H1 (cell line): Measurements from ENCODE around the gene PTPRR. TPM values are rescaled to one million over a fixed set of nuclear protein-coding genes. Genes with fewer than 3 reads are reported as not detected.

Experiments used
- CTCF ChIA-PET: fragments of 300-600 bp; sonication (Branson Sonifier 250); formaldehyde crosslinking; loops from one replicate; lab custom pipeline; 2021; ENCODE audit not compliant: partially characterized antibody; lab: Charles Lee
- POLR2A ChIA-PET: fragments of 300-600 bp; sonication (Branson Sonifier 250); formaldehyde crosslinking; loops from one replicate; lab custom pipeline; 2021; ENCODE audit warnings: inconsistent platforms; ENCODE audit not compliant: partially characterized antibody; lab: Charles Lee
- DNase-seq, 2 experiments: peaks; one replicate each; pipeline versions ENCODE4 v3.0.0 to v3.0.0-alpha.2; 2010 to 2022; ENCODE audit warnings: low spot score in 2 of 2, low read depth in 1 of 2, mixed read lengths in 1 of 2
- FAIRE-seq: peaks from 2 replicates; lab custom pipeline; 2011; peaks lifted over from hg19 to GRCh38; lab: Jason Lieb, UNC
- H2AFZ ChIP-seq: 2 replicates; pipeline ENCODE4 v1.8.1; 2012; ENCODE audit warnings: low read length, inconsistent platforms
- H2AK5ac ChIP-seq: 2 replicates; pipeline ENCODE4 v1.6.1; 2013; ENCODE audit warnings: low read depth, low read length
- H2BK120ac ChIP-seq: replicated peaks from 2 replicates; pipeline ENCODE3; 2013; ENCODE audit warnings: low read depth, low read length, inconsistent platforms
- H2BK12ac ChIP-seq: 2 replicates; pipeline ENCODE4 v1.6.1; 2013; ENCODE audit warnings: low read depth, low read length
- H2BK15ac ChIP-seq: 2 replicates; pipeline ENCODE4 v1.6.1; 2013; ENCODE audit warnings: low read length
- H2BK20ac ChIP-seq: 2 replicates; pipeline ENCODE4 v1.6.1; 2013; ENCODE audit warnings: low read length
- H2BK5ac ChIP-seq: 2 replicates; pipeline ENCODE4 v1.6.1; 2013; ENCODE audit warnings: low read depth, low read length
- H3K14ac ChIP-seq: 2 replicates; pipeline ENCODE4 v1.6.1; 2013; ENCODE audit warnings: inconsistent platforms; ENCODE audit not compliant: insufficient read length
- H3K18ac ChIP-seq: 2 replicates; pipeline ENCODE4 v1.6.1; 2013; ENCODE audit warnings: low read length; ENCODE audit errors: extremely low read depth
- H3K23ac ChIP-seq: 2 replicates; pipeline ENCODE4 v1.6.1; 2013; ENCODE audit warnings: inconsistent platforms; ENCODE audit not compliant: insufficient read length
- H3K23me2 ChIP-seq: 2 replicates; pipeline ENCODE4 v1.6.1; 2013; ENCODE audit warnings: low read depth, low read length
- H3K27ac ChIP-seq: 2 replicates; pipeline ENCODE4 v1.6.1; 2011; ENCODE audit warnings: low read depth, low read length, inconsistent platforms
- H3K27me3 ChIP-seq, 4 experiments: replicated peaks in 1 of 4; 1 replicate in 1 of 4; 2 replicates in 3 of 4; pipeline versions ENCODE4 v1.6.1 to v1.8.1; 2011 to 2013; ENCODE audit warnings: low read length in 3 of 4, mild to moderate bottlenecking in 3 of 4, inconsistent platforms in 2 of 4, mixed read lengths in 2 of 4, moderate library complexity in 1 of 4; ENCODE audit not compliant: control insufficient read depth in 3 of 4, insufficient read depth in 3 of 4; ENCODE audit errors: extremely low read depth in 1 of 4
- H3K36me3 ChIP-seq, 4 experiments: 2 replicates each; pipeline versions ENCODE4 v1.6.1 to v1.8.1; 2011 to 2013; ENCODE audit warnings: mild to moderate bottlenecking in 4 of 4, low read length in 3 of 4, moderate library complexity in 2 of 4, control low read depth in 1 of 4, inconsistent platforms in 1 of 4; ENCODE audit not compliant: insufficient read depth in 4 of 4, control insufficient read depth in 2 of 4
- H3K4ac ChIP-seq: replicated peaks from 2 replicates; pipeline ENCODE3; 2013; ENCODE audit warnings: low read length, low read depth, mixed read lengths, inconsistent platforms; ENCODE audit not compliant: insufficient read length
- H3K4me1 ChIP-seq, 4 experiments: replicated peaks in 1 of 4; 1 replicate in 1 of 4; 2 replicates in 3 of 4; pipeline versions ENCODE4 v1.6.1 to v1.8.1; 2011 to 2013; ENCODE audit warnings: low read length in 3 of 4, inconsistent platforms in 2 of 4, mixed read lengths in 1 of 4; ENCODE audit not compliant: insufficient read depth in 4 of 4, control insufficient read depth in 3 of 4
- H3K4me2 ChIP-seq, 2 experiments: 2 replicates each; pipeline versions ENCODE4 v1.6.1 to v1.8.1; 2011 to 2013; ENCODE audit warnings: low read depth in 2 of 2, low read length in 2 of 2, control low read depth in 1 of 2, inconsistent platforms in 1 of 2, mild to moderate bottlenecking in 1 of 2; ENCODE audit not compliant: insufficient read depth in 1 of 2
- H3K4me3 ChIP-seq, 4 experiments: fragments of 200-600, 300-600 bp in 1 of 4; sonication (generic), shearing (Covaris generic), sonication (Bioruptor Twin) in 1 of 4; 2 replicates each; pipeline versions ENCODE4 v1.5.1 to v1.8.1; 2011 to 2016; ENCODE audit warnings: low read length in 4 of 4, low read depth in 3 of 4, control low read depth in 2 of 4, inconsistent platforms in 2 of 4, mild to moderate bottlenecking in 2 of 4, mixed read lengths in 1 of 4, moderate library complexity in 1 of 4; ENCODE audit not compliant: insufficient read depth in 2 of 4; ENCODE audit errors: extremely low read depth in 1 of 4
- H3K56ac ChIP-seq: replicated peaks from 2 replicates; pipeline ENCODE3; 2013; ENCODE audit warnings: low read depth, mild to moderate bottlenecking, mixed read lengths, low read length, inconsistent platforms; ENCODE audit not compliant: insufficient read length
- H3K79me1 ChIP-seq: 2 replicates; pipeline ENCODE4 v1.6.1; 2013; ENCODE audit warnings: low read depth, low read length, control low read depth
- H3K79me2 ChIP-seq, 2 experiments: 2 replicates each; pipeline versions ENCODE4 v1.6.1 to v1.8.1; 2012 to 2013; ENCODE audit warnings: low read length in 2 of 2, mild to moderate bottlenecking in 2 of 2, inconsistent platforms in 1 of 2; ENCODE audit not compliant: insufficient read depth in 2 of 2, control insufficient read depth in 1 of 2
- H3K9ac ChIP-seq, 4 experiments: replicated peaks in 1 of 4; 1 replicate in 1 of 4; 2 replicates in 3 of 4; pipeline versions ENCODE4 v1.6.1 to v1.8.1; 2011 to 2013; ENCODE audit warnings: low read depth in 3 of 4, low read length in 3 of 4, control low read depth in 2 of 4, mild to moderate bottlenecking in 2 of 4, moderate library complexity in 2 of 4, inconsistent platforms in 1 of 4; ENCODE audit errors: extremely low read depth in 1 of 4
- H3K9me3 ChIP-seq, 2 experiments: 2 replicates each; pipeline versions ENCODE4 v1.6.1 to v1.8.1; 2012 to 2013; ENCODE audit warnings: mild to moderate bottlenecking in 2 of 2, moderate library complexity in 2 of 2, control low read depth in 1 of 2, inconsistent platforms in 1 of 2, low read depth in 1 of 2, low read length in 1 of 2, mixed read lengths in 1 of 2; ENCODE audit not compliant: insufficient read depth in 2 of 2
- H4K20me1 ChIP-seq, 2 experiments: replicated peaks in 1 of 2; 2 replicates each; pipeline versions ENCODE3 to v1.8.1; 2011 to 2013; ENCODE audit warnings: inconsistent platforms in 2 of 2, low read length in 2 of 2, mild to moderate bottlenecking in 1 of 2; ENCODE audit not compliant: insufficient read depth in 2 of 2, control insufficient read depth in 1 of 2
- H4K5ac ChIP-seq: 2 replicates; pipeline ENCODE4 v1.6.1; 2013; ENCODE audit warnings: low read length, low read depth, mixed read lengths, inconsistent platforms; ENCODE audit not compliant: insufficient read length
- H4K8ac ChIP-seq: 2 replicates; pipeline ENCODE4 v1.8.0; 2013; ENCODE audit warnings: mild to moderate bottlenecking, moderate library complexity, low read length, inconsistent platforms; ENCODE audit not compliant: insufficient read depth; ENCODE audit errors: extremely low read depth
- H4K91ac ChIP-seq: replicated peaks from 2 replicates; pipeline ENCODE3; 2013; ENCODE audit warnings: low read length, mixed read lengths, inconsistent platforms; ENCODE audit not compliant: insufficient read length
- ASH2L ChIP-seq: fragments of 200-600, 300-600 bp; sonication (generic); IDR thresholded peaks from one replicate; pipeline ENCODE4 v1.7.1; 2017; ENCODE audit warnings: low read length
- BACH1 ChIP-seq: IDR thresholded peaks from 2 replicates; pipeline ENCODE4 v1.6.1; 2012; ENCODE audit warnings: low read length, improper control_type of control experiment
- BRCA1 ChIP-seq: IDR thresholded peaks from 2 replicates; pipeline ENCODE4 v1.6.1; 2012; ENCODE audit warnings: low read depth, low read length, improper control_type of control experiment
- CEBPB ChIP-seq: IDR thresholded peaks from 2 replicates; pipeline ENCODE4 v1.6.1; 2012; ENCODE audit warnings: low read depth, low read length
- CHD1 ChIP-seq: IDR thresholded peaks from 2 replicates; pipeline ENCODE4 v1.6.1; 2012; ENCODE audit warnings: low read depth, low read length, improper control_type of control experiment
- GABPA ChIP-seq: IDR thresholded peaks from 2 replicates; pipeline ENCODE4 v1.6.1; 2011; ENCODE audit warnings: mild to moderate bottlenecking, low read length, moderate library complexity, borderline replicate concordance; ENCODE audit not compliant: insufficient read depth
- GTF2F1 ChIP-seq: IDR thresholded peaks from 2 replicates; pipeline ENCODE4 v1.6.1; 2012; ENCODE audit warnings: low read depth, low read length, improper control_type of control experiment, borderline replicate concordance
- KDM5A ChIP-seq: fragments of 200-600 bp; IDR thresholded peaks from 2 replicates; pipeline ENCODE4 v1.7.1; 2012; ENCODE audit warnings: mild to moderate bottlenecking, low read length, inconsistent platforms, mixed read lengths
- NRF1 ChIP-seq: IDR thresholded peaks from 2 replicates; pipeline ENCODE4 v1.6.1; 2011; ENCODE audit warnings: mild to moderate bottlenecking, low read depth, low read length, improper control_type of control experiment
- RAD21 ChIP-seq, 2 experiments: IDR thresholded peaks in 1 of 2; conservative IDR thresholded peaks in 1 of 2; 2 replicates each; pipeline ENCODE4 v1.6.1; 2011; ENCODE audit warnings: low read depth in 2 of 2, low read length in 2 of 2, improper control_type of control experiment in 1 of 2, inconsistent platforms in 1 of 2, mild to moderate bottlenecking in 1 of 2, moderate library complexity in 1 of 2
- RBBP5 ChIP-seq: IDR thresholded peaks from 2 replicates; pipeline ENCODE4 v1.7.1; 2012; ENCODE audit warnings: low read depth, mild to moderate bottlenecking, inconsistent platforms, low read length, moderate library complexity, borderline replicate concordance
- SIX5 ChIP-seq: IDR thresholded peaks from 2 replicates; pipeline ENCODE4 v1.6.1; 2011; ENCODE audit warnings: mild to moderate bottlenecking, low read depth, low read length
- TAF1 ChIP-seq: IDR thresholded peaks from 2 replicates; pipeline ENCODE4 v1.6.1; 2011; ENCODE audit warnings: mild to moderate bottlenecking, low read depth, low read length
- ZNF274 ChIP-seq: IDR thresholded peaks from 2 replicates; pipeline ENCODE4 v1.7.0; 2012; ENCODE audit warnings: low read length, borderline replicate concordance; ENCODE audit errors: extremely low read depth
- WGBS, 2 experiments: shearing (Covaris generic) in 1 of 2; methylation state at CpG; one replicate each; pipeline versions ENCODE4 v1.1.6 to v1.1.7; 2013 to 2015; ENCODE audit warnings: low lambda C conversion rate in 2 of 2, mixed read lengths in 2 of 2, inconsistent platforms in 1 of 2, low coverage in 1 of 2, missing lambda C conversion rate in 1 of 2; ENCODE audit not compliant: insufficient replicate concordance in 2 of 2, insufficient coverage in 1 of 2, insufficient read length in 1 of 2; ENCODE audit errors: extremely low coverage in 1 of 2, missing lambda C conversion rate in 1 of 2; 5-methylcytosine and 5-hydroxymethylcytosine counted together
- polyA plus RNA-seq, 7 experiments: library from polyadenylated mRNA; depleted of rRNA in 3 of 7; stranded (reverse) in 5 of 7; unstranded in 2 of 7; fragments of >200 nt in 5 of 7; fragments of 200-250 nt in 2 of 7; gene quantifications; 1 replicate in 5 of 7; 2 replicates in 1 of 7; 4 replicates in 1 of 7; pipeline versions ENCODE4 v1.2.1 to v1.2.3, GENCODE V29; 2011 to 2013; ENCODE audit warnings: missing spikeins in 2 of 7, mixed read lengths in 2 of 7
- total RNA-seq: library from RNA; stranded (reverse); fragmentation: NEBNext Ultra II Directional; extraction: Animal tissue kit (Norgen Biotek cat#: 25700); gene quantifications from 2 replicates; pipeline ENCODE4 v1.2.1, GENCODE V29; 2021
- TF ChIP-seq, protein P1 (sequence below): IDR thresholded peaks from 2 replicates; pipeline ENCODE4 v1.6.1; 2011; ENCODE audit warnings: low read length, improper control_type of control experiment

Gene PTPRR
- total and polyA plus RNA-seq, 2 of the 8 experiments (the other 6 are each of a cell fraction or from before 2014, with no cell fraction given), result 0.07 to 0.35 TPM

DNA sequence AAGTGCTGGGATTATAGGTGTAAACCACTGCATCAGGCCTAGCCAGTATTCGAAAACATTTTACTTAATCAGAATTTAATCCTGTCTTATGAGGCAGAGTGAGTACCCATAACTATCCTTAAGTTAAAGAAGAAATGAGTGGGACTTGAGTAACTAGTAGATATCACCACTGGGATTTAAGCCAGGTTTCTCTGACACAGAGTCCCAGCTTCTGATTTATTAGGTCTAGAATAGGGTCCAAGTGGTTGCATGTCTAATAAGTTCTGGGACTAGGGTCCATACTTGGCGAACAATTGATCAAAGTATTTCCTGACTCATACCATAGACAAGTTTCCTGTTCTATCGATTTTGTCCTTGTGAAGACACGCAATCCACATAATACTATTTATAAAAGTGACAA is 302.2 kb downstream of the PTPRR start:
- no peaks in the 10 kb centered on the region for H3K27me3 ChIP-seq
- no peak overlapping the region for H2BK15ac ChIP-seq
- no peak overlapping the region for H2AFZ ChIP-seq
- H3K9me3 ChIP-seq, result no peaks in the 10 kb centered on the region
- H3K9ac ChIP-seq, result no peak overlapping the region
- no peak overlapping the region for H2AK5ac ChIP-seq
- H2BK5ac ChIP-seq, result no peak overlapping the region
- H3K36me3 ChIP-seq, result no peaks in the 10 kb centered on the region
- H4K8ac ChIP-seq, result no peak overlapping the region
- no peaks in the 10 kb centered on the region for H4K20me1 ChIP-seq
- ChIA-PET CTCF (no interaction called here), POLR2A (no interaction called here)
- H2BK20ac ChIP-seq, result no peak overlapping the region
- no peak overlapping the region for H3K18ac ChIP-seq
- no peak overlapping the region for H2BK120ac ChIP-seq
- H3K23ac ChIP-seq, result no peak overlapping the region
- H3K4me1 ChIP-seq, result no peaks in the 10 kb centered on the region; a peak in 1 of 7 replicates
- DNase-seq (no peak), FAIRE-seq (no peak)
- no peak overlapping the region for H3K27ac ChIP-seq
- H3K4me2 ChIP-seq, result no peak overlapping the region
- H3K4me3 ChIP-seq, result no peak overlapping the region
- no peak overlapping the region for H3K14ac ChIP-seq
- 90% methylated on average over 4 of the region's 4 CpGs; no CpG with 5 or more reads in 1 of the 2 experiments for WGBS, 2 experiments
- H3K79me1 ChIP-seq, result no peaks in the 10 kb centered on the region
- no peaks in the 10 kb centered on the region for H3K79me2 ChIP-seq
- H3K56ac ChIP-seq, result no peak overlapping the region
- no peak overlapping the region for H4K5ac ChIP-seq
- H4K91ac ChIP-seq, result no peak overlapping the region
- no peak overlapping the region for H3K4ac ChIP-seq
- no peaks in the 10 kb centered on the region; the same call in 1 of the 2 replicates for H3K23me2 ChIP-seq
- H2BK12ac ChIP-seq, result no peak overlapping the region
- TF ChIP-seq BACH1, result no peak
- no peak for TF ChIP-seq RAD21 (IDR thresholded peaks at IDR 0.05 in 1 of 2, conservative IDR thresholded peaks at IDR 0.05 in 1 of 2; ENCODE audit: low read depth in 2 of 2, low read length in 2 of 2)
- no peak for TF ChIP-seq KDM5A
- TF ChIP-seq GABPA, result no peak
- no peak for TF ChIP-seq ASH2L
- TF ChIP-seq CEBPB, result no peak
- TF ChIP-seq ZNF274, result no peak
- no peak for TF ChIP-seq RBBP5
- no peak for TF ChIP-seq GTF2F1
- TF ChIP-seq, protein P1, sequence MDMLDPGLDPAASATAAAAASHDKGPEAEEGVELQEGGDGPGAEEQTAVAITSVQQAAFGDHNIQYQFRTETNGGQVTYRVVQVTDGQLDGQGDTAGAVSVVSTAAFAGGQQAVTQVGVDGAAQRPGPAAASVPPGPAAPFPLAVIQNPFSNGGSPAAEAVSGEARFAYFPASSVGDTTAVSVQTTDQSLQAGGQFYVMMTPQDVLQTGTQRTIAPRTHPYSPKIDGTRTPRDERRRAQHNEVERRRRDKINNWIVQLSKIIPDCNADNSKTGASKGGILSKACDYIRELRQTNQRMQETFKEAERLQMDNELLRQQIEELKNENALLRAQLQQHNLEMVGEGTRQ, result no peak
- TF ChIP-seq TAF1, result no peak
- TF ChIP-seq CHD1, result no peak
- no peak for TF ChIP-seq BRCA1
- TF ChIP-seq NRF1, result no peak
- TF ChIP-seq SIX5, result no peak
